ENCODE data around the gene NRXN3. TPM values are rescaled to one million over a fixed set of nuclear protein-coding genes. Genes with fewer than 3 reads are reported as not detected.

The NRXN3 gene
- polyA plus RNA-seq, 1 donor from 2014 or later: not detected

DNA sequence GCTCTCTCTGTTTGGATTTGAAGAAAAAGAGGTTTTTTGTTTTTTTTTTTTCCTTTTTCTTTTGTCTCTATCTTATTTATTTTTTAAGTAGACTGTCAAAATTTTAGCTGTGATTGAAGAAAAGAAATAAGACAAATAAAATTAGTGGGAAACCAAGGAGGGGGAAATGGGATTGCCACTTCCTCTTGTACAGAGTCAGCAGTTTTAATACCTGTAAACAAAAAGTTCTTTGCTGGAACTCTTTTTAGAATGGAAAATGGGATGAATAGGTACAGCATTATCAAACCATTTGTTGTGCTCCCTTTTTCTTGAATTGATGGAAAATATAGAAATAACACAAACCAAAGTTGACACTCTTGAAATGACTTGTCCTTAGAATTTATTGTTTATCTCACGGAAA, 1360.4 kb downstream of the NRXN3 start:
- no peak overlapping the region for H3K4me3 Mint-ChIP-seq
- H3K36me3 Mint-ChIP-seq: no peaks in the 10 kb centered on the region
- no peaks in the 10 kb centered on the region for H3K4me1 Mint-ChIP-seq
- peaks cover 0 to 7% (median 0%) of the 10 kb centered on the region in 3 donors for H3K9me3 Mint-ChIP-seq
- no peak overlapping the region for H3K27ac Mint-ChIP-seq
- no peaks in the 10 kb centered on the region for H3K27me3 Mint-ChIP-seq

GRCh38 chr14:79534703-79535353, 1364.7 kb downstream of the NRXN3 start:
- Mint-ChIP-seq H3K36me3 (no peaks in the 10 kb centered on the region), H3K27me3 (no peaks in the 10 kb centered on the region), H3K4me3 (no peak overlapping the region), H3K4me1 (no peaks in the 10 kb centered on the region), H3K9me3 (peaks cover 0 to 12% (median 3%) of the 10 kb centered on the region in 3 donors), H3K27ac (no peak overlapping the region)

GRCh38 chr14:79540394-79540793, 1370.2 kb downstream of the NRXN3 start:
- Mint-ChIP-seq H3K4me1 (no peaks in the 10 kb centered on the region), H3K36me3 (no peaks in the 10 kb centered on the region), H3K9me3 (peaks cover 4 to 5% (median 5%) of the 10 kb centered on the region in 3 donors)

DNA sequence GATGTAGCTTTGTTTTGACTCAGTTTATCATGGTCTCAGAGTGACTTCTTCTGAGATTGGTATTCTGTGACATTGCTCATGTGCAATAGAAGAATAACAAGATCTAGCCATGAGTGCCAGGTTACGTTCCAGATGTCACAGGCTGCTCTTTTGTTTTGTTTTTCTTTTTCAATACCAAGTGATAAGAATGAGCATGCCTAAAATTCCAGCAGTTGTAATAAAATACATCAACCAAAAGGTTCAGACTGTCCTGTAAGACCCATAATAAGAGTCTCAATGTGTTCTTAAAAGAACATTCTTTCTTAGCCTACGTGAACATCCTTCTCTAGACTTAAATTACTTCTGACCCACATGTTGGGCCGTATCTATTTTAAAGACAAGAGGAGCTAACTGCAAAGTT, 1371.9 kb downstream of the NRXN3 start:
- Mint-ChIP-seq H3K27me3 (no peaks in the 10 kb centered on the region), H3K27ac (no peak overlapping the region), H3K36me3 (no peaks in the 10 kb centered on the region), H3K4me3 (no peak overlapping the region), H3K4me1 (no peaks in the 10 kb centered on the region), H3K9me3 (peaks cover 0 to 5% (median 4%) of the 10 kb centered on the region in 3 donors)

More at GRCh38 chr14:79540394-79540793, 1370.2 kb downstream of the NRXN3 start:
- H3K27ac Mint-ChIP-seq: no peak overlapping the region
- H3K27me3 Mint-ChIP-seq: no peaks in the 10 kb centered on the region
- no peak overlapping the region for H3K4me3 Mint-ChIP-seq

DNA sequence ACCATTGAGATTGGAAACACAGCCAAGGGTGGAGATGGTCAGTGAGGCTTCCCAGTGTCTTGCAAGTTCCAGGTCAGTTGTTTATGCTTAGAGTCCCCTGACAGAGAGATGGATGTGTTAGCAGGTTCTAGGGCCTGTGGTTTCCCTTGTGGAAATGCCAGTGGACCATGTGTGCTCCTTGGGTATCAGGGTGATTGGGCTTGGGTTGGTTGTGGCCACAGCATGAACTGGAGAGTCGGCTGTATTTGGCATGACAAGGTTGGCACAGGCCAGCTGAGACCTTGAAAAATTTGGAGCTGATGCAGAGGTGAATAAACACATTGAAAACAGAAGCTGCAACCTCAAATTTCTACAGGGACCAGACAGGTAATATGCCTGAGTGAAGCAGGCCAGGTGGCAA, 1373.2 kb downstream of the NRXN3 start:
- no peaks in the 10 kb centered on the region for H3K36me3 Mint-ChIP-seq
- H3K27ac Mint-ChIP-seq: no peak overlapping the region
- H3K4me3 Mint-ChIP-seq: no peak overlapping the region
- H3K27me3 Mint-ChIP-seq: no peaks in the 10 kb centered on the region
- peaks cover 4 to 5% (median 5%) of the 10 kb centered on the region in 3 donors for H3K9me3 Mint-ChIP-seq
- no peaks in the 10 kb centered on the region for H3K4me1 Mint-ChIP-seq

DNA sequence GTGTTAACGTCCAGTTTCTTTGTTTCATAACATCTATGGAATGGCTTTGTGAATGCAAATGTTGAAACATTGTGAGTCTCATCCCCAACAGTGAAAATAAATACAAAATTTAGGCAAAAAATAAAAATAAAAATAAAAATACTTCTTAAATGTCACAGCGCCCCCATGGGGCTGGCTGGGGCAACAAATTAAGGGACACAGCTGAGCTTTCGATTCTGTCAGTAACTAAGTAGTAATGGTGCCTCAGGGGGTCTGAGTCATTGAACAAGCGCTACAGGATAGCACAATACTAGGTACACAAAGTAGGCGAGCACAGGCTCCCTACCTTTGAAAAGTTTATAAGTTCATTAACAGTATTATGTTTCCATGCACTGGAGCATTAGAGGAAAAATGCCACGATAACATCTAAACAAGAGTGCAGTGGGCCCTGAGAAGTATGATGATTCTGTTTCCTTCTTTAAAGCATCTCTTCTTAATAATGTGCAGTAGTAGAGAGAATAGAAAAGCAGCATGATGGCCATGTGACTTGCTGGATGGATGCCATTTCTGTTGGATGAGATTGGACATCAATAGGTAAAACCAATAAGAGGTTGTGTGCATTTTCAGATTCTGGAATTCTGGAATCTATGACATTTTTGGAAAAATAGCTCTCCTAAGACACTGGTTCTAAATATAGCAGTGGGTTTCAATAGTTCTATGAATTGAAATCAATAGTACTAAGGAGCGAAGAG, 1374.0 kb downstream of the NRXN3 start:
- H3K4me3 Mint-ChIP-seq: no peak overlapping the region
- H3K27ac Mint-ChIP-seq: no peak overlapping the region
- H3K27me3 Mint-ChIP-seq: no peaks in the 10 kb centered on the region
- H3K36me3 Mint-ChIP-seq: no peaks in the 10 kb centered on the region
- no peaks in the 10 kb centered on the region for H3K4me1 Mint-ChIP-seq
- H3K9me3 Mint-ChIP-seq: peaks cover 1 to 5% (median 4%) of the 10 kb centered on the region in 3 donors

DNA sequence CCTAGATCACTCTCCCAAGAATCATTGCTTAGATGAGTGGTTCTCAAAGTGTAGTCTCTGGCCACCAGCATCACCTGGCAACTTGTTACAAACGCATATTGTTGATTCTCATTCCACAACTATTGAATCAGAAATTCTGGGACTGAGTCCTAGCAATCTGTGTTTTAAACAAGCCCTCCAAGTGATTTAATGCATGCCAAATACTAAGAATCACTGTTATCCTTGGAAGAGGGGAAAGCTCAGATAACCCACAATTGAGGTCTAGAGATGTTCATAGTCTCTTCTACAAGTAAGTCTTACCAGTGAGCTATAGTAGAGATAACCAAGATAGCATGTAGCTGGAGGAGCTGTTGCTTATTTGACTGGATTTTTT, 1374.5 kb downstream of the NRXN3 start:
- Mint-ChIP-seq H3K4me1 (no peaks in the 10 kb centered on the region), H3K27ac (no peak overlapping the region), H3K27me3 (no peaks in the 10 kb centered on the region), H3K36me3 (no peaks in the 10 kb centered on the region), H3K9me3 (peaks cover 1 to 5% (median 4%) of the 10 kb centered on the region in 3 donors), H3K4me3 (no peak overlapping the region)

DNA sequence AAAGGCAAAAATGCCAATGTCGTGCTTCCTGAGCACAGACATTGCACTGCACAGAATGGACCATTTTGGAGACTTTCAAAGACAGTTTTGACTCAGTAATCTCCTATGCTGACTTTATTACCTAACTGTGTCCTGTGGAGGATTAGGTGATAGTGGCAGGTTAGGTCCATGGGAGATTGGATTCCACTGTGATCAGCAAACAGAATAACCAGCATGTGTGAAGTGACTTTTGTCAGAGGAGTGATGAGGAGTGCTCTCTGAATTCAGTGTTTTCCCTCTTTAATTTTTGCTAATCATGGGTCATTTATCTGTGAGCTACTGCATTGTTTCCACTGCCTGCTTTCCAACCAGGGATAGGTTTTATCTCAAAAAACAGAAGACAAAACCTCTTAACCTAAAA, 1378.7 kb downstream of the NRXN3 start:
- Mint-ChIP-seq H3K9me3 (peaks cover 1 to 4% (median 3%) of the 10 kb centered on the region in 3 donors), H3K27me3 (no peaks in the 10 kb centered on the region)

DNA sequence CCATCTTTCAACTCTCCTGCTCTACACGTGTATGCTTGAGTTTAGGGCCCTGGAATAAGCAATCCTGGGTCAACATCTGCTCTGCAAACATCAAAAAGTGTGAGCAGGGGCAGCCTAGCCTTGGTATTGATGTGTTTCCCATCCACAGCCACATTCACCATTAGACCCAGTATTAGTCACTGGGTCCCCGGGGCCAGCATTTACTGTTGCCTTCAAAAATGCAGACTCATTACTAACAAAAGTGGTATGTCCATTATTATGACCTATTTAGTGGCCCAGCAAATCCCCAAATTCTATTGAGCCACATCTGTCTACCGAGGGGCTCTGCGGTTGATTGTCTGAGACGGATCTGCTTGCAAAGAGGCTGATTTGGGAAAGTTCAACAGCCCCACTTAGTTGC, 1379.3 kb downstream of the NRXN3 start:
- Mint-ChIP-seq H3K27me3 (no peaks in the 10 kb centered on the region), H3K4me1 (peaks cover 0 to 1% (median 0%) of the 10 kb centered on the region in 3 donors)

More for the DNA sequence above, 1378.7 kb downstream of the NRXN3 start:
- Mint-ChIP-seq H3K4me1 (peaks cover 0 to 1% (median 0%) of the 10 kb centered on the region in 3 donors), H3K27ac (no peak overlapping the region), H3K4me3 (no peak overlapping the region), H3K36me3 (no peaks in the 10 kb centered on the region)

GRCh38 chr14:79551523-79551922, 1381.3 kb downstream of the NRXN3 start:
- Mint-ChIP-seq H3K4me3 (no peak overlapping the region), H3K27ac (no peak overlapping the region), H3K9me3 (peaks cover 0 to 8% (median 3%) of the 10 kb centered on the region in 3 donors), H3K36me3 (no peaks in the 10 kb centered on the region), H3K4me1 (peaks cover 0 to 1% (median 0%) of the 10 kb centered on the region in 3 donors), H3K27me3 (no peaks in the 10 kb centered on the region)

More for the DNA sequence above, 1379.3 kb downstream of the NRXN3 start:
- Mint-ChIP-seq H3K27ac (no peak overlapping the region), H3K4me3 (no peak overlapping the region), H3K9me3 (peaks cover 1 to 4% (median 3%) of the 10 kb centered on the region in 3 donors), H3K36me3 (no peaks in the 10 kb centered on the region)

- Mint-ChIP-seq H3K27me3 (no peaks in the 10 kb centered on the region), H3K36me3 (no peaks in the 10 kb centered on the region), H3K4me1 (peaks cover 0 to 1% (median 0%) of the 10 kb centered on the region in 3 donors), H3K27ac (no peak overlapping the region), H3K9me3 (peaks cover 0 to 5% (median 4%) of the 10 kb centered on the region in 3 donors), H3K4me3 (no peak overlapping the region)
Observed at GRCh38 chr14:79552778-79553177, 1382.6 kb downstream of the NRXN3 start.

DNA sequence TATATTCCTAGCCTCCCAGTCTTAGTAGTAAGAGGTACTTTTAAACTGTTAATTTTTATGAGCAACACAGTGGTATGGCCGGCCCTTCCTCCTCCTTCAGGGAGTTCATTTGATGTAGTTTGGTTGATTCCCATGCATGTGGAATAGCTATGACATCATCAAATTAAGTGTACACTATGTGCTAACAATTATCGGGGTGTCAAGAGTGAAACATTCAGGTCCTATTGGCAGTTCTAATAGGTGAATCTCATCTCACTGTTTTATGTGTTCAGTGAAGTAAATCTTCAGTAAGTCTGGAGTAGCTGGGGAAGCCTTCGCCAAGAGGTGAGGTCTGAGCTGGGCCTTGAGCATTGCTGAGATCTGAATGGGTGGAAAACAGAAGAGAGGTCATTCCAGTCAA, 1384.6 kb downstream of the NRXN3 start:
- Mint-ChIP-seq H3K36me3 (no peaks in the 10 kb centered on the region), H3K4me3 (no peak overlapping the region), H3K9me3 (peaks cover 3 to 11% (median 9%) of the 10 kb centered on the region in 3 donors), H3K27ac (no peak overlapping the region), H3K27me3 (no peaks in the 10 kb centered on the region), H3K4me1 (peaks cover 0 to under 1% (median 0%) of the 10 kb centered on the region in 3 donors)

DNA sequence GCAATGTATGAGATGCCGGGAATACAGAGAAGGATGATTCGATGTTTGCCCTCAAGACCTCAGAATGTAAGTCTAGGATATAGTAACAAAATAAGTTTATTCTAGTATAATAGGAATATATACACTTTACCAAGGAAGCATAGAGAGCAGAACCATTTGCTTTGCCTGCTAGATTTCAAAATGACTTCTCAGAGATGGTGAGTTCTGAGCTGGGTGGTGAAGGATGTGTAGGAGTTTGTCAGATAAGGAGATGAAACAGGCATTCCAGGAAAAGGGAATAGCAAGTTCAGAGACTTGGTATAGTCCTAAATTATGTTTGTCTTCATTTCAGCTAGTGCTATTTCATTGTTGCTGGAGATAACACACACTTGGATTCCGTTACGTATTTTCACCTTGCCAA, 1385.3 kb downstream of the NRXN3 start:
- no peak overlapping the region for H3K4me3 Mint-ChIP-seq

DNA sequence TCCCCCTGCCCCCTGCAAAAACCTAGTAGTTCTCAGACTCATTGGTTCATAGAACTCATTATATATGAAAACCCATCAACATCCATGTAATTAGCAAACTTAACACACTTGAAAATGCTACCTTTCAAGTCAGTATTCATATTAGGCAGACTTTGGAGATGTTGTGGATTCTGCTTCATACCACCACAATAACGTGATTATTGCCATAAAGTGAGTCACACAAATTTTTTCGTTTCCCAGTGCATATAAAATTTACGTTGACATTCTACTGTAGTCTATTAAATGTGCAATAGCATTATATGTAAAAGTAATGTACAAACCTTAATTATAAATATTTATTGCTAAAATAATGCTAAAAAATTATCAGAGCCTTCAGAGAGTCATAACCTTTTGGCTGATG, 1387.1 kb downstream of the NRXN3 start:
- Mint-ChIP-seq H3K4me3 (no peak overlapping the region), H3K27me3 (no peaks in the 10 kb centered on the region), H3K27ac (no peak overlapping the region), H3K36me3 (no peaks in the 10 kb centered on the region), H3K9me3 (peaks cover 3 to 11% (median 9%) of the 10 kb centered on the region in 3 donors), H3K4me1 (no peaks in the 10 kb centered on the region)

More for the DNA sequence above, 1385.3 kb downstream of the NRXN3 start:
- Mint-ChIP-seq H3K27me3 (no peaks in the 10 kb centered on the region), H3K27ac (no peak overlapping the region), H3K4me1 (no peaks in the 10 kb centered on the region), H3K9me3 (peaks cover 3 to 11% (median 9%) of the 10 kb centered on the region in 3 donors), H3K36me3 (no peaks in the 10 kb centered on the region)

DNA sequence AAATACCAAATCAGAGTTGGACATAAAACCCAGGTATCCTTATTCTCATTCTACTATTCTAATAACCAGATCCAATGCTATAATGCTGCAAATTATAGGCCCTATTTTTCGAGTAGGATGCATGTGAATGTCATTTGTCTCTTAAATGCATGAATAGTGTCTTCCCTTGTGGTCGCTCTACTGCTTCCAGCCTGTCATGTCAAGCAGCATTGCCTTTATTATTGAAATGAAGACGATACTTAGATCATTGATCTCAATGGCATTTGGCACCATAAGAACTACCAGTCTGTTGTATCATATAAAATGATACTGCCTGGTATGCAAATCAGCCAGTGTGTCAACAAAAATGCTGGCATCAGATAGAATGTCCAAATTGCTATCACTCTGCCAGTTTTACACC, 1392.0 kb downstream of the NRXN3 start:
- H3K27me3 Mint-ChIP-seq: no peaks in the 10 kb centered on the region
- H3K36me3 Mint-ChIP-seq: no peaks in the 10 kb centered on the region
- no peak overlapping the region for H3K4me3 Mint-ChIP-seq
- H3K9me3 Mint-ChIP-seq: peaks cover 3 to 8% (median 6%) of the 10 kb centered on the region in 3 donors
- no peaks in the 10 kb centered on the region for H3K4me1 Mint-ChIP-seq
- no peak overlapping the region for H3K27ac Mint-ChIP-seq
